ENCODE data around the gene SELENON.

The SELENON gene

GRCh38 chr1:25799935-25800702, at the start of gene SELENON:
Gene SELENON, plus strand, starts transcription at chr1:25800193. Its CDS starts 38 bp downstream, at chr1:25800231.
- DNase-seq = no peak

DNA sequence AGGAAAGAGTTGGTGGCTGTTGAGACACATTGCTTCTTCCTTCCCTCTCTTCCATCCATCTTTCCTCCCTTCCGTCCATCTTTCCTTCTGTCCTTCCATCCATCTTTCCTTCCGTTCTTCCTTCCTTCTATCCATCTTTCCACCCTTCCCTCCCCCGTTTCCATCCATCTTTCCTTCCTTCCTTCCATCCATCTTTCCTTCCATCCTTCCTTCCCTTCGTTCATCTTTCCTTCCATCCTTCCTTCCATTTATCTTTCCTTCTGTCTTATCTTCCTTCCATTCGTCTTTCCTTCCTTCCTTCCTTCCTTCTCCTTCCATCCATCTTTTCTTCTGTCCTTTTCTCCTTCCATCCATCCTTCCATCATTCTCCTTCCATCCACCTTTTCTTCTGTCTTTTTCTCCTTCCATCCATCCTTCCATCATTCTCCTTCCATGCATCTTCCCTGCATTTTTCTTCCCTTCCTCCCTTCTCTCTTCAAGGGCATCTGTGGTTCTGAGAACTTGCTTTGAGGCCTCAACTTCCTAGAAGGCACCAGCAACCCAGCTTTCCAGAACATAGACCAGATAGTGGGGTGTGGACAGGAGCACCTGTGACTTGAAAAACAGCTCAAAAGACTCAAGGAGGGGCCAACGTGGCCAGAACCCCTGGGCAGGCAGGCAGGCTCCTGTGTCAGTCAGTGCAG, 48.9 kb upstream of the SELENON start:
- DNase-seq = no peak

DNA sequence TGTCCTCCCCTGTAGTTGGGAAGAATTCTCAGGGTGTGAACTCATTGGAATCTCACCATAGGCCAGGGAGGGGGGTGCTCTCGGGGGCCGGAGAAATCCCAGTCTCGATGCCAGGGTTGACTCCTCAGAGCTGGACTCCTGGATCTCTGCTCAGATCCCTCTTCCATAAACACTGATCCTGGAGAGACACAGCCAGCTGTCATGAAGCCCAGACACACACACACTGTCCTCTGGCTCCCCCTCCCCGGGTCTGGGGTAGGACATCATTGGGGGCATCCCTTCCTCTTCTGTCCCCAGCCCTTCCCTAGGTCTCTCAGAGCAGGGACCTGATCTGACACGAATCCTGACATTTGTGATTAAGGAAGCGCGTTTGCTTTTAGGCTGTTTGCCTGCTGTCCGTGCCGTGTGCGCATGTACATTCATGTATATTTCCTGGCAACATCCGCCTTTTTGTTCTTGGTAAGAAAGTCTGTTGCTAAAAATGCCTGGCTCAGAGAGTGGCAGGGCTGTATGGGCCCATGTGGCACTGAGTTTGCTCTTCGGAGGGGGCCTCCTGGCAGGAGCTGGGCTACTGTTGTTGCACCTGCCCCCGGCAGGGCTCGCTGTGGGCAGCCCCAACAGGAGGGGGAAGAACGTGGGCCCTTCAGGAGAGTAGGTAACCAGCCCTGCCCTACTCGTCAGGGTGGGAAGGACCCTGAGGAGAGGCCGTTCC, 45.4 kb upstream of the SELENON start:
- DNase-seq = no peak

- DNase-seq = no peak
Observed at GRCh38 chr1:25755475-25756125, 44.4 kb upstream of the SELENON start.

DNA sequence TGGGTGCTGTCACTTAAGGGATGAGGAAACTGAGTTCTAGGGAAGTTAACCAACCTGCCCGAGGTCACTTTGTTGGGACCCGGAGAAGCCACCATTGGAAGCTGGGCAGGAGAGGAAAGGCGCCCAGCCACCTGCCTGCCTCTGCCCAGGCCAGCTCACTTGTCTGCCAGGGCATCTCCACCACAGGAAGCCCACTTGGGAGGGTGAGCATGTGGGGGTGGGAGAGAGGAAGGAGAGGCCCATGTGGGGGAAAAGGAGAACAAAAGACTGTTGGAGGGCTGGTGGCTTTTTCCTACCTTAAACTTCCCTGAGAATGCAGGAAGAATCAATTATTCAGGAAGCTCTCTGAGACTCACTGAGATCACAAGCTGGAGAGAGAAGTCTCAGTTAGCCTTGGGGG, 43.8 kb upstream of the SELENON start:
- no peak for DNase-seq

- no peak for DNase-seq
Observed at GRCh38 chr1:25757151-25757845, 42.7 kb upstream of the SELENON start.

GRCh38 chr1:25757846-25758185, 42.2 kb upstream of the SELENON start:
- DNase-seq = no peak

GRCh38 chr1:25758466-25759070, 41.4 kb upstream of the SELENON start:
- no peak for DNase-seq

DNA sequence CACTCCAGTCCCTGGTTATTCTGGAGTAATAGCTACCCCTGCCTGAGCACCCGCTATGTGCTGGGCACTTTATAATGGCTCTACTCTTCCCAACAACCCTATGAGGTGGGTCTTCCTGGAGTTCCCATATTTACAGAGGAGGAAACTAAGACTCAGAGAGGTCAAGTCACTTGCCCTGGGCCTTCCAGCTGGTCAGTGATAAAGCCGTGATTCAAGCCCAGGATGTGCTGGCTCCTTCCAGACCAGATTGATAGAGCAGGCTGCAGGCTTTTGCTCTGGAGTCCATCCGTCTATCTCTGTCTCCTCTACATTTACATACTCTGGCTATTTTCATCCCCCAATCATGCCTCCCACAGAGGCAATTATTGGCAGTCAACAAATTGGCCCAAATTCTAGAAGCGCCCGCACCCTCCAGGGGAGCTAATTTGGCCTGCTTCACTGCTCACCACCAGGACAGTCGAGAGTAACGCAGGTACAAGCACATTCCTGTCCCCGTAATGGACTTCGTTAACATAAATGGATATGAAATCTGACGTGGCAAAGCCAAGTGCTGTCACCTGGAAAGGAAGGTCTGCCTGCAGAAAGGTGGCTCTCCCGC, 39.8 kb upstream of the SELENON start:
- DNase-seq = no peak

- DNase-seq = no peak
Observed at GRCh38 chr1:25760871-25761270, 39.1 kb upstream of the SELENON start.

DNA sequence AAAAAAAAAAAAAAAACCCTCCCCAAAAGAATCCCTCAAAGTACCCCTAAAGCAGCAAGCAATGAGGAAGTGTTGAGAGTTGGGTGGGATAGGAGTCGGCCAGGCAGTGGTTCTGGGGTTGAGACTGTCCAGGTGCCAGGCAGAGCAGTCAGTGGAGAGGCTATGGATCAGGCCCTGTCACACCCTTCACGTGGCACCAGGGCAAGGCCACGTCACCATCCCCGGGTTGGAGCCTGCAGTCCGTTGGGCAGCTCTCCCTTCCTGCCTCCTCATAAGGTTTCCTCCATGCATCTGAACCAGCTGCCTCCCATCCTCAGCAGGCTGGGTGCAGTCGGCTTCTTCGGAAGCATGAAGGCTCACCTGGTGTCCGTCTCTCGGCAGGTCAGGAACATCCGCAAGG, 36.5 kb upstream of the SELENON start:
- no peak for DNase-seq

DNA sequence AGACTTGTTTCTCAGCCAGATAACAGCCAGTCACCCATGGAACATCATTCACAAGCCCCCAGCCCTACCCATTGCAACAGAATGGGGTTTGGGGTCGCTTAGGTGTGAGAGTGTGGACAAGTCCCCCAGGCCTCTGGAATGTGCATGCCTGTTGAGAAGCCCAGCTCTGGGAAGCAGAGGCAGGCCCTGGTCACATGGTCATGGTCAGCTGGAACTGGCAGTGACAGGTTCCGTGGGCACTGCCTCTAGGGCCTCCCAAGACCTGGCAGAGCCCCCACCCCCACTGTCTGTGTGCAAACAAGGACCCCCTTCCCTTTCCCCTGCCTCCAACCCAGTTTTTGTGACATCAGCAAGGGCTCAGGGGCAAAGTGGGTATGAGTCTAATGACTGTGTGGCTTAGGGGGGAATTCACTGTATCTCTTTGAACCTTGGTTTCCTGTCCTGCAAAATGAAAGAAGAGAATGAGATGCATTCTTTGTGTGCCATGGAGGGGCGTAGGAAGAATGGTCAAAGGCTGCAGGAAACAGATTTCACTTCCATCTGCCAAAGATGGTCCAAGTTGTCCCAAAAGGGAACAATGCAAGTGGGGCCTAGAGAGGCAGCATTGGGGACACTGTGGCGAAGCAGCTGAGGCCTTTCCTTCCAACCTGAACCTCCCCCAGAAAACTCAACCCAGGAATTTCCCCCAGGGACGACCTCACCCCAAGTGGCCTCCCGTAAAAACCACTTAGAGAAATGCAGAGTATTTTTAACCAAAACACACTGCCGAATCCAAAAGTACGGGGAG, 34.7 kb upstream of the SELENON start:
- DNase-seq = no peak

DNA sequence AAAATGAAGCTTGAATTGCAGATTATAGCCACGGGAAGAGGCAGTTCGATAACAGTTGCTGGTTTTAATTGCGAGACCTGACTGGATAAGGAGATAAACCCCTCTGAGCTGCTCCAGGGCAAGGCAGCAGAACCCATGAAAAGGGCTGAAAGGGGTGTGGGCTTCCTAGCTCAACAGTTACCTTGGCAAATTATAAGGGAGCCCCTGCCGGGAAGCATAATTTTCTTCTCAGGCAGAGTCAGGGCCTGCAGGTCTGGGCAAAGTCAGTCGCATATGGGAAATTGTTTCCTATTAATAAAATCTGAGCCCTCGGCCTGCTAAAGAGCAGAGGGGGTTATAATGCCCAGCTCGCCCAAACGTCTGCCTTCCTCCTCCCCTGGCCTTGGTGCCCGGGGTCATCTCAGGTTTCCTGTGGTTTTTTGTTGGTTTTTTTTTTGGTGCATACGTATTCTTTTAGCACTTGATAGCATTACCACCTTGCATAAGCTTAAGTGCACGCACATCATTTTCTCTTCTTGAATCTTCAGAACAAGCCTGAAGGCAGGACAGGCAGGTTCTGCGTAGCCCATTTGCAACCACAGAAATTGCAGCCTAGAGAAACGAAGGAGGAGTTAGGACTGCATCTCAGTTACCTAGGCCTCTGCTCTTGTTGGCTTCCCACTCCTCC, 33.9 kb upstream of the SELENON start:
- no peak for DNase-seq

DNA sequence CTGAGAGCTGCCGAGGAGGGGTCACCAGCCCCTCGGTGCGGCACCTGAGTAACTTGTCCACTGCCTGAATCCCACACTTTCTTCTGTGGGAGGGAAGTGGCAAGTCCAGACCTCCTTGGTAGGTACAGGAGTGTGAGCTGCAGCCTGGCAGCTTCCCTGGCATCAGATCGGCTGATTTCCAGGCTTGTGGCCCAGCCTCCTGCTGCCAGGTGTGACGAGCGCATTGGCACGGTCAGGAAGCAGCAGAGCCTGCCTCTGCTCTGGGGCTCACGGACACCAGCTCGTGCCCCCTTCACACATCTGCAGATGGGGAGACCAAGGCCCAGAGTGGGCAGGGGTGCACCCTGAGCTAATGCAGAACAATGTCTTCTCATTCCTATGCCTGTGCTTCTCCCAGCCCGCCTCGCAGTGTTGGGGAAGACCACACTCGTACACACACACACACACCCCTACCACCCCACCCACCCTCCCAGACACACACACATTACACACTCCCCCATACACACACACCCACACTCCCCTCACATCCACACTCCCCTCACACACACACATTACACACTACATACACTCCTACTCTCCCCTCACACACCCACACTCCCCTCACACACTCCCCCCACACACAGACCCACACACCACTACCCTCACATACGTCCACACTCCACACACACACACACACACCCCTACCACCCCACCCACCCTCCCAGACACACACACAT, 33.1 kb upstream of the SELENON start:
- DNase-seq = no peak

- DNase-seq = no peak
Observed at GRCh38 chr1:25767437-25767770, 32.6 kb upstream of the SELENON start.

GRCh38 chr1:25768999-25769398, 31.0 kb upstream of the SELENON start:
- no peak for DNase-seq

- no peak for DNase-seq
Observed at GRCh38 chr1:25769625-25770383, 30.2 kb upstream of the SELENON start.

GRCh38 chr1:25770541-25771220, 29.3 kb upstream of the SELENON start:
- DNase-seq = no peak
